HG02852 (cell line): ENCODE results near the gene PCDHGA12.
"Not testable (repeated sequence)": the region's sequence is repeated elsewhere in the genome, so short reads cannot be mapped to it uniquely, and the experiment has no call there.

Source experiments
- ATAC-seq: cut with Tn5 transposase; IDR thresholded peaks from one replicate; pipeline ENCODE4 v1.9.1; 2021; ENCODE audit warnings: mild to moderate bottlenecking, moderate library complexity; ENCODE audit not compliant: unreplicated experiment

PCDHGA12 gene

DNA sequence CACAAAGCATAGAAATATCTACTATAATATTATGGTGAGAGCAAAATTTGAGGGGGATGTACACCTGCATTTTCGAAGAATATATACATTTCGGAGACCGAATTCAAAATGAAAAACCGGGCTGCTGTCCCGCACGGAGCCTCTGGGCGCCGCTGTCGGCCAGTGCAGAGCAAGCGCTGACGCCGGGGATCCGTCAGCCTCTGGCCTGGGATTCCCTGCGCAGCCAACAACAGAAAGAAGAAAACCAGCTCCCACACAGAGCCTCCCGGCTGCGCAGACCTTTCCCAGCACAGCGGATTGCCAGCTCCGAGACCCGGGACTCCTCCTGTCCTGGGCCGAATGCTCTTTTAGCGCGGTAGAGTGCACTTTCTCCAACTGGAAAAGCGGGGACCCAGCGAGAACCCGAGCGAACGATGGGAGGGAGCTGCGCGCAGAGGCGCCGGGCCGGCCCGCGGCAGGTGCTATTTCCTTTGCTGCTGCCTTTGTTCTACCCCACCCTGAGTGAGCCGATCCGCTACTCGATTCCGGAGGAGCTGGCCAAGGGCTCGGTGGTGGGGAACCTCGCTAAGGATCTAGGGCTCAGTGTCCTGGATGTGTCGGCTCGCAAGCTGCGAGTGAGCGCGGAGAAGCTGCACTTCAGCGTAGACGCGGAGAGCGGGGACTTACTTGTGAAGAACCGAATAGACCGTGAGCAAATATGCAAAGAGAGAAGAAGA is 22.4 kb upstream of the PCDHGA12 start, which contains the start of gene PCDHGB6:
TSS of gene PCDHGB6 (plus strand) at position 232 of the 716 bp plus-strand sequence. CDS start at position 414, 182 bp downstream.
- ATAC-seq, result peak; percentile 67

DNA sequence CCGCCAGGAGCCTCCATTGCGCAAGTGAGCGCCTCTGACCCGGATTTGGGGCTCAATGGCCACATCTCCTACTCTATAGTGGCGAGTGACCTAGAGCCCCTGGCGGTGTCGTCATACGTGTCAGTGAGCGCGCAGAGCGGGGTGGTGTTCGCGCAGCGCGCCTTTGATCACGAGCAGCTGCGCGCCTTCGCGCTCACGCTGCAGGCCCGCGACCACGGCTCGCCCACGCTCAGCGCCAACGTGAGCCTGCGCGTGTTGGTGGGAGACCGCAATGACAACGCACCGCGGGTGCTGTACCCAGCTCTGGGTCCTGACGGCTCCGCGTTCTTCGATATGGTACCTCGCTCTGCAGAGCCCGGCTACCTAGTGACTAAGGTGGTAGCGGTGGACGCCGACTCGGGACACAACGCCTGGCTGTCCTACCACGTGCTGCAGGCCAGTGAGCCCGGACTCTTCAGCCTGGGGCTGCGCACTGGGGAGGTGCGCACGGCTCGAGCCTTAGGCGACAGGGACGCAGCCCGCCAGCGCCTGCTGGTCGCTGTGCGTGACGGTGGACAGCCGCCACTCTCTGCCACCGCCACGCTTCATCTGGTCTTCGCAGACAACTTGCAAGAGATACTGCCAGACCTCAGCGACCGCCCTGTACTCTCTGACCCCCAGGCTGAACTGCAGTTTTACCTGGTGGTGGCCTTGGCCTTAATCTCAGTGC is 20.6 kb upstream of the PCDHGA12 start:
- no peak for ATAC-seq

DNA sequence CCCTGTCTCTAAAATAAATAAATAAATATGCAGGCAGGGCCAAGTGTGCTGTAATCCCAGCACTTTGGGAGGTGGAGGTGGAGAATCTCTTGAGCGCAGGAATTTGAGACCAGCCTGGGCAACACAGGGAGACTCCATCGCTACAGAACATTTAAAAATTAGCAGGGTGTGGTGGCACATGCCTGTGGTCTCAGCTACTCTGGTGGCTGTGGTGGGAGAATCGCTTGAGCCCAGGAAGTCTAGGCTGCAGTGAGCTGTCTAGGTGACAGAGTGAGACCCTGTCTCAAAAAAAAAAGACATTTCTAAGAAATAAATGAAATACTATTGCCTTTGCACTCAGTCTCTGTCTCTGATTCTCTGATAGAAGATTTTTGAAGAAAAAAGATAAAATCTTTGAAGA is 18.7 kb upstream of the PCDHGA12 start:
- ATAC-seq, result no peak

DNA sequence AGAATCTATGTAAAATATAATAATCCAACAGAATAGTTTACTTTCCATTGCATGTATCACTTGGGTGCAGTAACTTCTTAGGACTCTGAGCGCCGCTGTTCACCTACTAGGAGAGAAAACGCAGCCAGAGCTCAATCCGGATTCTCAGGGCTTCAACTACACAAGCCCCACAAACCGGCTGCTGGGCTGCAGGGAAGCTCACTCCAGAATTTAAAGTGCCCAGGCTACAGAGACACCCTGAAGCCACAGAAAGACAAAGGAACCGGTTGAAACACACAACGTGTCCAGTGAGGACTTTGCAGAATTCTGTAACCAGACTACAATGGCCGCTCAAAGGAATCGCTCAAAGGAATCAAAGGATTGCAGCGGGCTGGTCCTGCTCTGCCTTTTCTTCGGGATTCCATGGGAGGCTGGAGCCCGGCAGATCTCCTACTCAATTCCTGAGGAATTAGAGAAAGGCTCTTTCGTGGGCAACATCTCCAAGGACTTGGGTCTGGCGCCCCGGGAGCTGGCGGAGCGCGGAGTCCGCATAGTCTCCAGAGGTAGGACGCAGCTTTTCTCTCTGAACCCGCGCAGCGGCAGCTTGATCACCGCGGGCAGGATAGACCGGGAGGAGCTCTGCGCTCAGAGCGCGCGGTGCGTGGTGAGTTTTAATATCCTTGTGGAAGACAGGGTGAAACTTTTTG is 17.3 kb upstream of the PCDHGA12 start, which contains the start of gene PCDHGA10:
TSS of gene PCDHGA10 (plus strand) at position 134 of the 686 bp plus-strand sequence. CDS start at position 323, 189 bp downstream.
- ATAC-seq, result peak; percentile 65

DNA sequence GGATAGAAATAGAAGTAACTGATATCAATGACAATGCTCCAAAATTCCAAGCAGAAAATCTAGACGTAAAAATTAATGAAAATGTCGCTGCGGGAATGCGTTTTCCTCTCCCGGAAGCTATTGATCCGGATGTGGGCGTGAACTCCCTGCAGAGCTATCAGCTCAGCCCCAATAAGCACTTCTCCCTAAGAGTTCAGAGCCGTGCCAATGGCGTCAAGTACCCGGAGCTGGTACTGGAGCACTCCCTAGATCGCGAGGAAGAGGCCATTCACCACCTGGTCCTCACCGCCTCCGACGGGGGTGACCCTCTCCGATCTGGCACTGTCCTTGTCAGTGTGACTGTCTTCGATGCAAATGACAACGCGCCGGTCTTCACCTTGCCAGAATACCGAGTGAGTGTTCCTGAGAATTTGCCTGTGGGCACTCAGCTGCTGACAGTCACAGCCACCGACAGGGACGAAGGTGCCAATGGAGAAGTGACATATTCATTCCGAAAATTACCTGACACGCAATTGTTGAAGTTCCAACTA is 16.7 kb upstream of the PCDHGA12 start:
- no peak for ATAC-seq

DNA sequence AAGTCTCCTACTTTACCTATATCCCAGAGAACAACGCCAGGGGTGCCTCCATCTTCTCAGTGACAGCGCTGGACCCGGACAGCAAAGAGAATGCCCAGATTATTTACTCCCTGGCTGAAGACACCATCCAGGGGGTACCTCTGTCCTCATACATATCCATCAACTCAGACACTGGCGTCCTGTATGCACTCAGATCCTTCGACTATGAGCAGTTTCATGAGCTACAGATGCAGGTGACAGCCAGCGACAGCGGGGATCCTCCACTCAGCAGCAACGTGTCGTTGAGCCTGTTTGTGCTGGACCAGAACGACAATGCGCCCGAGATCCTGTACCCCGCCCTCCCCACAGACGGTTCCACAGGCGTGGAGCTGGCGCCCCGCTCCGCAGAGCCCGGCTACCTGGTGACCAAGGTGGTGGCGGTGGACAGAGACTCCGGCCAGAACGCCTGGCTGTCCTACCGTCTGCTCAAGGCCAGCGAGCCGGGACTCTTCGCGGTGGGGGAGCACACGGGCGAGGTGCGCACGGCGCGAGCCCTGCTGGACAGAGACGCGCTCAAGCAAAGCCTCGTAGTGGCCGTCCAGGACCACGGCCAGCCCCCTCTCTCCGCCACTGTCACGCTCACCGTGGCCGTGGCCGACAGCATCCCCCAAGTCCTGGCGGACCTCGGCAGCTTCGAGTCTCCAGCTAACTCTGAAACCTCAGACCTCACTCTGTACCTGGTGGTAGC is 15.6 kb upstream of the PCDHGA12 start:
- ATAC-seq, result not testable (repeated sequence)

DNA sequence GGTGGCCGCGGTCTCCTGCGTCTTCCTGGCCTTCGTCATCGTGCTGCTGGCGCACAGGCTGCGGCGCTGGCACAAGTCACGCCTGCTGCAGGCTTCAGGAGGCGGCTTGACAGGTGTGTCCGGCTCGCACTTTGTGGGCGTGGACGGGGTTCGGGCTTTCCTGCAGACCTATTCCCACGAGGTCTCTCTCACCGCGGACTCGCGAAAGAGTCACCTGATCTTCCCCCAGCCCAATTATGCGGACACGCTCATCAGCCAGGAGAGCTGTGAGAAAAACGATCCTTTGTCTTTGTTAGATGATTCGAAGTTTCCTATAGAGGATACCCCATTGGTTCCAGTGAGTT is 15.1 kb upstream of the PCDHGA12 start:
- ATAC-seq, result not testable (repeated sequence)

DNA sequence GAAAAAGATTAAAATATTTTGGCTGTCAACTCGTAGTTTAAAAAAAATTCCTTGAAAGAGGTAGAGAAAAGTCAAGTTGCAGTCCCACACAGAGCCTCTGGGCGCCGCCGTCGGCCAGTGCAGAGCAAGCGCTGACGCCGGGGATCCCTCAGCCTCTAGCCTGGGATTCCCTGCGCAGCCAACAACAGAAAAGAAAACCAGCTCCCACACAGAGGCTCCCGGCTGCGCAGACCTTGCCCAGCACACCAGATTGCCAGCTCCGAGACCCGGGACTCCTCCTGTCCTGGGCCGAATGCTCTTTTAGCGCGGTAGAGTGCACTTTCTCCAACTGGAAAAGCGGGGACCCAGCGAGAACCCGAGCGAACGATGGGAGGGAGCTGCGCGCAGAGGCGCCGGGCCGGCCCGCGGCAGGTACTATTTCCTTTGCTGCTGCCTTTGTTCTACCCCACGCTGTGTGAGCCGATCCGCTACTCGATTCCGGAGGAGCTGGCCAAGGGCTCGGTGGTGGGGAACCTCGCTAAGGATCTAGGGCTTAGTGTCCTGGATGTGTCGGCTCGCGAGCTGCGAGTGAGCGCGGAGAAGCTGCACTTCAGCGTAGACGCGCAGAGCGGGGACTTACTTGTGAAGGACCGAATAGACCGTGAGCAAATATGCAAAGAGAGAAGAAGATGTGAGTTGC is 12.7 kb upstream of the PCDHGA12 start, which contains the start of gene PCDHGB7:
TSS of gene PCDHGB7 (plus strand) at position 184 of the 679 bp plus-strand sequence. CDS start at position 367, 183 bp downstream.
- peak; percentile 75 for ATAC-seq

DNA sequence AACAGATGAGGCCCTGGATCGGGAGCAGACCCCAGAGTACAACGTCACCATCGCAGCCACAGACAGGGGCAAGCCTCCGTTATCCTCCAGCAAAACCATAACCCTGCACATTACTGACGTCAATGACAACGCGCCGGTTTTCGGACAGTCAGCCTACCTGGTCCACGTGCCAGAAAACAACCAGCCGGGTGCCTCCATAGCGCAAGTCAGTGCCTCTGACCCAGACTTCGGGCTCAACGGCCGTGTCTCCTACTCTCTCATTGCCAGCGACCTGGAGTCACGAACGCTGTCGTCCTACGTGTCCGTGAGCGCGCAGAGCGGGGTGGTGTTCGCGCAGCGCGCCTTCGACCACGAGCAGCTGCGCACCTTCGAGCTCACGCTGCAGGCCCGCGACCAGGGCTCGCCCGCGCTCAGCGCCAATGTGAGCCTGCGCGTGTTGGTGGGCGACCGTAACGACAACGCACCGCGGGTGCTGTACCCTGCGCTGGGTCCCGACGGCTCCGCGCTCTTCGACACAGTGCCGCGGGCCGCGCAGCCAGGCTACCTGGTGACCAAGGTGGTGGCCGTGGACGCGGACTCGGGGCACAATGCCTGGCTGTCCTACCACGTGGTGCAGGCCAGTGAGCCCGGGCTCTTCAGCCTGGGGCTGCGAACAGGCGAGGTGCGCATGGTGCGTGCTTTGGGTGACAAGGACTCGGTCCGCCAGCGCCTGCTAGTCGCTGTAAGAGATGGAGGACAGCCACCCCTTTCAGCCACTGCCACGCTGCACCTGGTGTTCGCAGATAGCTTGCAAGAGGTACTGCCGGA is 11.0 kb upstream of the PCDHGA12 start:
- no peak for ATAC-seq

DNA sequence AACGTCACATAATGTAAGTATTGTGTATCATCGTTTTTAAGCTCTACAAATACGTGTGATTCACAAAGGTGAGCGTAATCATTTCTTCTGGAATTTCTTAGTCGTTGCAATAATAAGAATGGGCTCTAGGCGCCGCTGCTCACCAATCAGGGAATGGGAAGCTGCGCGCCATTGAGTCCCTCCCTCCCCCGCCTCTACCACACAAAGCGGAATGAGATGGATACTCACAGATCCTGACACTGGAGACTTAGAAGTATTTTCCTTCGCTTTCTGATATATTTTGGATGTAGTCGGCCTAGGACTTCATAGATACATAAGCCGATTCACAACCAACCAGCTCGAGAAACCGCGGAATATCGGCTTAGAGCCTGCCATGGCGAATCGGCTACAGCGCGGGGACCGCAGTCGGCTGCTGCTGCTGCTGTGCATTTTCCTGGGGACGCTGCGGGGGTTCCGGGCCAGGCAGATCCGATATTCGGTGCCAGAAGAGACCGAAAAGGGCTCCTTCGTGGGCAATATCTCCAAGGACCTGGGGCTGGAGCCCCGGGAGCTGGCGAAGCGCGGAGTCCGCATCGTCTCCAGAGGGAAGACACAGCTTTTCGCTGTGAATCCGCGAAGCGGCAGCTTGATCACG is 9.3 kb upstream of the PCDHGA12 start, which contains the start of gene PCDHGA11:
TSS of gene PCDHGA11 (plus strand) at position 197 of the 634 bp plus-strand sequence. CDS start at position 374, 177 bp downstream.
- peak; percentile 43 for ATAC-seq

DNA sequence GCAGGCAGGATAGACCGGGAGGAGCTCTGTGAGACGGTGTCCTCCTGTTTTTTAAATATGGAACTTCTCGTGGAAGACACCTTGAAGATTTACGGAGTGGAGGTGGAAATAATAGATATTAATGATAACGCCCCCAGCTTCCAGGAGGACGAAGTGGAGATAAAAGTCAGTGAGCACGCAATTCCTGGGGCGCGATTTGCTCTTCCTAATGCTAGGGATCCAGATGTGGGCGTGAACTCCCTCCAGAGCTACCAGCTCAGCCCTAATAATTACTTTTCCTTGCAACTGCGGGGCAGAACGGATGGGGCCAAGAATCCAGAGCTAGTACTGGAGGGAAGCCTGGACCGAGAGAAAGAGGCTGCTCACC is 8.8 kb upstream of the PCDHGA12 start:
- no peak for ATAC-seq

DNA sequence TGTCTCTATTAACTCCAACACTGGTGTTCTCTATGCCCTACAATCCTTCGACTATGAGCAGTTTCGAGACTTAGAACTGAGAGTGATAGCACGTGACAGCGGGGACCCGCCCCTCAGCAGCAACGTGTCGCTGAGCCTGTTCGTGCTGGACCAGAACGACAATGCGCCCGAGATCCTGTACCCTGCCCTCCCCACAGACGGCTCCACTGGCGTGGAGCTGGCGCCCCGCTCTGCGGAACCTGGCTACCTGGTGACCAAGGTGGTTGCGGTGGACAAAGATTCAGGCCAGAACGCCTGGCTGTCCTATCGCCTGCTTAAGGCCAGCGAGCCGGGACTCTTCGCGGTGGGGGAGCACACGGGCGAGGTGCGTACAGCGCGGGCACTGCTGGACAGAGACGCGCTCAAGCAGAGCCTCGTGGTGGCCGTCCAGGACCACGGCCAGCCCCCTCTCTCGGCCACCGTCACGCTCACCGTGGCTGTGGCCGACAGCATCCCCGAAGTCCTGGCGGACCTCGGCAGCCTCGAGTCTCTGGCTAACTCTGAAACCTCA is 7.5 kb upstream of the PCDHGA12 start:
- no peak for ATAC-seq

DNA sequence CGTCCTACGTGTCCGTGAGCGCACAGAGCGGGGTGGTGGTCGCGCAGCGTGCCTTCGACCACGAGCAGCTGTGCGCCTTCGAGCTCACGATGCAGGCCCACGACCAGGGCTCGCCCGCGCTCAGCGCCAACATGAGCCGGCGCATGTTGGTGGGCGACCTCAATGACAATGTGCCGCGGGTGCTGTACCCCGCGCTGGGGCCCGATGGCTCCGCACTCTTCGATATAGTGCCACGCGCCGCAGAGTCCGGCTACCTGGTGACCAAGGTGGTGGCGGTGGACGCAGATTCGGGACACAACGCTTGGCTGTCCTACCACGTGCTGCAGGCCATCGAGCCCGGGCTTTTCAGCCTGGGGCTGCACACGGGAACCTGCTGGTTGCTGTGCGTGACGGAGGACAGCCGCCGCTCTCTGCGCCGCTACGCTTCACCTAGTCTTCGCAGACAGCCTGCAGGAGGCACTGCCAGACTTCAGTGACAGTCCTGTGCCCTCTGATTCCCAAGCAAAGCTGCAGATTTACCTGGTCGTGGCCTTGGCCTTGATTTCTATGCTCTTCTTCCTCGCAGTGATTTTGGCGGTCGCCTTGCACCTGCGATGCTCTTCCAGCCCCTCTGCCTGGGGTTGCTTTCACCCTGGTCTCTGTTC is 2.4 kb upstream of the PCDHGA12 start:
- ATAC-seq, result no peak

DNA sequence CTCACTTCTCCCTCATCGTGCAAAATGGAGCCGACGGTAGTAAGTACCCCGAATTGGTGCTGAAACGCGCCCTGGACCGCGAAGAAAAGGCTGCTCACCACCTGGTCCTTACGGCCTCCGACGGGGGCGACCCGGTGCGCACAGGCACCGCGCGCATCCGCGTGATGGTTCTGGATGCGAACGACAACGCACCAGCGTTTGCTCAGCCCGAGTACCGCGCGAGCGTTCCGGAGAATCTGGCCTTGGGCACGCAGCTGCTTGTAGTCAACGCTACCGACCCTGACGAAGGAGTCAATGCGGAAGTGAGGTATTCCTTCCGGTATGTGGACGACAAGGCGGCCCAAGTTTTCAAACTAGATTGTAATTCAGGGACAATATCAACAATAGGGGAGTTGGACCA is 979 bp downstream of the PCDHGA12 start:
- peak; percentile 54 for ATAC-seq

DNA sequence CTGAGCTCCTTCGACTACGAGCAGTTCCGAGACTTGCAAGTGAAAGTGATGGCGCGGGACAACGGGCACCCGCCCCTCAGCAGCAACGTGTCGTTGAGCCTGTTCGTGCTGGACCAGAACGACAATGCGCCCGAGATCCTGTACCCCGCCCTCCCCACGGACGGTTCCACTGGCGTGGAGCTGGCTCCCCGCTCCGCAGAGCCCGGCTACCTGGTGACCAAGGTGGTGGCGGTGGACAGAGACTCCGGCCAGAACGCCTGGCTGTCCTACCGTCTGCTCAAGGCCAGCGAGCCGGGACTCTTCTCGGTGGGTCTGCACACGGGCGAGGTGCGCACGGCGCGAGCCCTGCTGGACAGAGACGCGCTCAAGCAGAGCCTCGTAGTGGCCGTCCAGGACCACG is 2.0 kb downstream of the PCDHGA12 start:
- ATAC-seq, result not testable (repeated sequence)

DNA sequence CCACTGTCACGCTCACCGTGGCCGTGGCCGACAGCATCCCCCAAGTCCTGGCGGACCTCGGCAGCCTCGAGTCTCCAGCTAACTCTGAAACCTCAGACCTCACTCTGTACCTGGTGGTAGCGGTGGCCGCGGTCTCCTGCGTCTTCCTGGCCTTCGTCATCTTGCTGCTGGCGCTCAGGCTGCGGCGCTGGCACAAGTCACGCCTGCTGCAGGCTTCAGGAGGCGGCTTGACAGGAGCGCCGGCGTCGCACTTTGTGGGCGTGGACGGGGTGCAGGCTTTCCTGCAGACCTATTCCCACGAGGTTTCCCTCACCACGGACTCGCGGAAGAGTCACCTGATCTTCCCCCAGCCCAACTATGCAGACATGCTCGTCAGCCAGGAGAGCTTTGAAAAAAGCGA is 2.4 kb downstream of the PCDHGA12 start:
- ATAC-seq, result not testable (repeated sequence)

DNA sequence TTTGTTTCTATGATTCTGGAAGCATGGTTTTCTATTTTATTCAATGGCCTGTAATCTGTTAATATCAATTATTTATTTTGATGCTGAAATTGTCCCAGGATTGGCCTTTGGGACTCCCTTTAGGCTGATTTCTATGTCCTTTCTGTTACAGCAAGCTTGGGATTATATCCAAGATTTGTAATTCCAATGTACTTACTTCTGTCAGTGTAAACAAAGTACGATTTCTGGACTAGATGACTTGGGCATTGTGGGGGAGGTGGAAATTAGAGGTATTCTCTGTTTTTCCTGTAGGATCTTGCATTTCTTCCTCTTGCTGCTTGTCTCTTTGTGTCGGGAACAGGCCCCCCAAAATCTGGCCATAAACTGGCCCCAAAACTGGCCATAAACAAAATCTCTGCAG is 3.7 kb downstream of the PCDHGA12 start:
- ATAC-seq, result no peak

DNA sequence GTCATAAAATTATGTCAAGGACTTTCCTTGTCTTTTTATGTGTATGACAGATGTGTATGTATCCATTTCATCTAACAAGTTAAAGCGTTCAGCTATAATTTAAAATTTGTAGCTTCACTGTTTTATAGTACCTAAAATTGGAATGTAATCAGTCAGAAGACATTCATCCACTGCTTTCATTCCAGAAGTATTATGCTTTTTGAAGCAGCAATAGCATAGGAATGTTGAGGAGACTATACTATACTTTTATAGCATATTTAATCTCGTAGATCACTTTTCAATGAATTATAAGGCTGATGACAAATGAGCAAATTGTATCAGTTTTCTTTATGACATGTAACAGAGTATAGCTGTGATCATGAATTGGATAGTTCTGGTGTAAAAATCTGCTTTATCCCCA is 6.9 kb downstream of the PCDHGA12 start:
- no peak for ATAC-seq
